Ovary (tissue), 9 donors: ENCODE results near the gene SUGT1. TPM values are rescaled to one million over a fixed set of nuclear protein-coding genes. Genes with fewer than 3 reads are reported as not detected.

Source experiments
- DNase-seq, 5 donors: peaks; one replicate each; pipeline ENCODE4 v3.0.0-alpha.2; 2019 to 2020
- H3K27ac ChIP-seq, 2 donors: fragments of 200-600 bp; one replicate each; pipeline versions ENCODE4 v1.5.1 to v1.8.0; 2019 to 2022
- H3K27me3 ChIP-seq: fragments of 200-600 bp; one replicate; pipeline ENCODE4 v1.8.0; 2022
- H3K36me3 ChIP-seq: fragments of 200-600 bp; sonication (generic); one replicate; pipeline ENCODE4 v1.5.1; 2019
- H3K4me1 ChIP-seq: one replicate; pipeline ENCODE4 v1.8.1; 2013; ENCODE audit warnings: mild to moderate bottlenecking, moderate library complexity; ENCODE audit not compliant: insufficient read depth
- H3K4me3 ChIP-seq: fragments of 200-600 bp; sonication (generic); one replicate; pipeline ENCODE4 v1.5.1; 2017
- H3K9me3 ChIP-seq, 2 donors: fragments of 200-600 bp in 1 of 2; sonication (generic) in 1 of 2; one replicate each; pipeline versions ENCODE4 v1.5.1 to v1.8.1; 2013 to 2019; ENCODE audit warnings: mild to moderate bottlenecking in 1 of 2, moderate library complexity in 1 of 2
- EP300 ChIP-seq: sonication (generic); formaldehyde crosslinking; IDR thresholded peaks from one replicate; pipeline ENCODE4 v1.6.1; 2017; ENCODE audit warnings: antibody characterized with exemption
- POLR2A ChIP-seq: fragments of 450-650 bp; IDR thresholded peaks from one replicate; pipeline ENCODE4 v1.6.1; 2017; ENCODE audit warnings: antibody characterized with exemption, mild to moderate bottlenecking, moderate library complexity
- WGBS, 3 donors: extraction: QIAGEN DNeasy Blood & Tissue Kit in 1 of 3; methylation state at CpG; one replicate each; pipeline versions ENCODE4 v1.1.5 to v1.1.7; 2013 to 2017; 5-methylcytosine and 5-hydroxymethylcytosine counted together
- intact Hi-C, 4 donors: fragments of 100-400 bp; cut with DNase I; formaldehyde crosslinking; loops; one replicate each; pipeline versions ENCODE4 v1.11.0 to v1.15.1; 2022 to 2023
- polyA plus RNA-seq, 2 donors: library from polyadenylated mRNA; stranded (reverse); fragments of 200-250 nt in 1 of 2; fragments of 350-450 nt in 1 of 2; fragmentation: Illumina TruSeq in 1 of 2; extraction: RNeasy Lipid Tissue Mini Kit (QIAGEN cat#74804) in 1 of 2; gene quantifications; one replicate each; pipeline ENCODE4 v1.2.3, GENCODE V29; 2013 to 2014
- total RNA-seq, 7 donors: library from RNA; depleted of rRNA in 2 of 7; stranded (reverse); fragments of >200 nt in 2 of 7; fragmentation: NEBNext Ultra II Directional in 3 of 7; extraction: Animal tissue kit (Norgen Biotek cat#: 25700) in 3 of 7; gene quantifications; one replicate each; pipeline versions ENCODE4 v1.1.0 to v1.2.4, GENCODE V29; 2016 to 2023
- TF ChIP-seq, protein P1 (sequence below), 3 donors: fragments of 450-650 bp in 2 of 3; fragments of 200-600 bp in 1 of 3; IDR thresholded peaks; one replicate each; pipeline versions ENCODE4 v1.5.1 to v1.8.0; 2016 to 2022; ENCODE audit warnings: antibody characterized with exemption in 3 of 3, mild to moderate bottlenecking in 1 of 3
- donor health status: DM: no; HTN: no; CAD: no; lungs with moderate emphysema.
- donor health status: DM: no; HTN: no; CAD: no.
- donor health status: Bipolar disorder and iron deficiency.
- donor health status: DM: yes; HTN: yes; CAD: no.
- donor health status: DM: no; HTN: no; CAD: no.
- donor health status: DM: yes; HTN: yes; CAD: no.

SUGT1 gene
- total and polyA plus RNA-seq, 9 donors: 20.0 to 50.7 (median 44.8) TPM

DNA sequence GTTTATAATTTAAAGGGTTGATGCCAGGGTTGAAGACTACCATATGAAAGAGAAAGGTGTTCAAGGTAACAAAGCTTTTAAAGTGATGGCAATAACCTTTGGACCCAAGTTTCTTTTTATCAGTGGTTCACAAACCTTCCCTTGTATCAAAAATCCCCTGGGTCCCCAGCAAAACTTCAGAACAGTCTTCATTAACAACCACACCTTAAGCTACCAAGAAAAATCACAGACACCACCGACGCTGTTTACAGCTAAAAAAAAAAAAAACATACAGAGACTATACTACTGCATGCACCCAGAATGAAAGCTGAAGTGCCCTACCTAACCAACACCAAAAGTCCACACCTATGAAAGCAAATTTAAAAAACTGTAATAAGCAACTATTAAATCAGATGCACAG lies 73.6 kb downstream of the SUGT1 start:
- Histone ChIP-seq H3K27me3 (no peaks in the 10 kb centered on the region), H3K36me3 (no peaks in the 10 kb centered on the region), H3K4me3 (no peak overlapping the region), H3K9me3 (no peaks in the 10 kb centered on the region), H3K4me1 (no peaks in the 10 kb centered on the region), H3K27ac (no peak overlapping the region)
- 79 to 93% (median 89%) methylated on average over 2 of the region's 2 CpGs for WGBS, 3 donors
- no peak for DNase-seq
- intact Hi-C loops: no loop called here
- TF ChIP-seq POLR2A: no peak
- TF ChIP-seq EP300: no peak
- TF ChIP-seq, protein P1, sequence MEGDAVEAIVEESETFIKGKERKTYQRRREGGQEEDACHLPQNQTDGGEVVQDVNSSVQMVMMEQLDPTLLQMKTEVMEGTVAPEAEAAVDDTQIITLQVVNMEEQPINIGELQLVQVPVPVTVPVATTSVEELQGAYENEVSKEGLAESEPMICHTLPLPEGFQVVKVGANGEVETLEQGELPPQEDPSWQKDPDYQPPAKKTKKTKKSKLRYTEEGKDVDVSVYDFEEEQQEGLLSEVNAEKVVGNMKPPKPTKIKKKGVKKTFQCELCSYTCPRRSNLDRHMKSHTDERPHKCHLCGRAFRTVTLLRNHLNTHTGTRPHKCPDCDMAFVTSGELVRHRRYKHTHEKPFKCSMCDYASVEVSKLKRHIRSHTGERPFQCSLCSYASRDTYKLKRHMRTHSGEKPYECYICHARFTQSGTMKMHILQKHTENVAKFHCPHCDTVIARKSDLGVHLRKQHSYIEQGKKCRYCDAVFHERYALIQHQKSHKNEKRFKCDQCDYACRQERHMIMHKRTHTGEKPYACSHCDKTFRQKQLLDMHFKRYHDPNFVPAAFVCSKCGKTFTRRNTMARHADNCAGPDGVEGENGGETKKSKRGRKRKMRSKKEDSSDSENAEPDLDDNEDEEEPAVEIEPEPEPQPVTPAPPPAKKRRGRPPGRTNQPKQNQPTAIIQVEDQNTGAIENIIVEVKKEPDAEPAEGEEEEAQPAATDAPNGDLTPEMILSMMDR (IDR thresholded peaks at IDR 0.05): no peak

DNA sequence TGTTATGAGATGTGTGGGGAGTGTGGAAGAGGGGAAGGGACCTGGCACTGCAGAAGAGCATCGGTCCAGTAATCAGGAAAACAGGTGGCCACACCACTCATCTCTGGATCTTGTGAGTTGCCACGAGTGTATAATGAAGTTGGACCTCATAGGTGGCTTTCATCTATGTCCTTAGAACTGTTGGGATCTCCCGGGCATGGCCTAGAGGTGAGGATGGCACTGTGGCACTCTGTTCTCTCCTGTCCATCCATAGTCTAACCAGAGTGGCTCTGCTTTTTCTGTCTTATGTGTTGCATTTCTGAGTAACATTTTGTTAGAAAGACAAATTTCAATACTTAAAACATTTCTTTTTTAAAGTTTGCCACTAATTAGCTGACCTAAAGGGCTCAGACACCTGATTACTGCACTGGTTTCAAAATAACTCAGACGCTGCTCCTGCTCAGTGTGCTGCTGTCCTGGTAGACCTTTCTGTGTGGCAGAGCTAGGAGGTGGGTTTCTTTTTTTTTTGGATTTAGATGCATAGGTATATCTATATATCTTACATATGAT lies 81.5 kb downstream of the SUGT1 start:
- WGBS, 3 donors: 69 to 79% (median 69%) methylated on average over 4 of the region's 4 CpGs
- intact Hi-C loops: no loop called here

DNA sequence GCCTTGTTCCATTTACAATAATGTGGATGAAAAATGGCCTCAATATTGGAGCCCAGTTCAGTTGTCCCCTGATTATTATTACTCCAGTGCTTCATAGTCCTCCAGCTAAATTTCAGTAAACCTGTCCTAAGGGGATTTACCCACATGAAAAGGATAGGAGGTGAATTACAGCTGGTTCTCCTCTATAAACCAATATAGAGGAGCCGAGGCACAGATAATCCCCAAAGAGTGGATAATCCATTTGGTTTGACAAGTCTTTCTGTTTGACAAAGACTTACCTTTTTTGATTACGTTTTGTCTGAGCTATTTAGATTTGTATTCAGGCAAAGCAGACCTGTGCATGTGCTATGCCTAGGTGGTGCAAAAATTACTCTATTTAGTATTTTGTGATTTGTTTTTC lies 84.3 kb downstream of the SUGT1 start:
- Histone ChIP-seq H3K4me1 (no peaks in the 10 kb centered on the region), H3K27me3 (no peaks in the 10 kb centered on the region), H3K36me3 (no peaks in the 10 kb centered on the region), H3K27ac (no peak overlapping the region), H3K9me3 (no peaks in the 10 kb centered on the region), H3K4me3 (no peak overlapping the region)
- WGBS, 3 donors: 81 to 94% (median 86%) methylated on average over 2 of the region's 2 CpGs
- TF ChIP-seq POLR2A: no peak
- intact Hi-C loops: no loop called here
- DNase-seq: no peak

More for the DNA sequence above, 81.5 kb downstream of the SUGT1 start:
- Histone ChIP-seq H3K4me1 (no peaks in the 10 kb centered on the region), H3K36me3 (no peaks in the 10 kb centered on the region), H3K27me3 (no peaks in the 10 kb centered on the region), H3K9me3 (no peaks in the 10 kb centered on the region), H3K4me3 (no peak overlapping the region), H3K27ac (no peak overlapping the region)
- no peak for TF ChIP-seq POLR2A
- no peak for TF ChIP-seq EP300
- TF ChIP-seq, protein P1 (IDR thresholded peaks at IDR 0.05): no peak
- DNase-seq: no peak

DNA sequence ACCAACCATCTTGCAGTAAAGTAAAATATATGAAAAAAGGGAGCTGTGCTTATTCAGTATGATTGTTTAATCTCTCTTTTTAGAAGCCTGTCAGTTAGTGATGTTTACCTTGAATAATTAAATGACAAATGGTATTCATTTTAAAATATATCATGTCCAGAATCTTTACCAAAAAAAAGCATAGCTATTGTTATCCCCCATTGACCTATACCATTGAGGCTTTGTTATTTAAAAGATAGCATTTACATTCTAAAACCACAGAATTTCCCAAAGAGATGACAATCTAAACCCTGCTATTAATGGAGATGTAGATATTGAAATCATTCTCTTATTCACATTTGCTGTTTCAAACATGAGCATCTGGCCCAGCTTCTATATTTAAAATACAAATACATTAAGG lies 84.8 kb downstream of the SUGT1 start:
- Histone ChIP-seq H3K27ac (no peak overlapping the region), H3K4me1 (no peaks in the 10 kb centered on the region), H3K9me3 (no peaks in the 10 kb centered on the region), H3K36me3 (no peaks in the 10 kb centered on the region), H3K27me3 (no peaks in the 10 kb centered on the region), H3K4me3 (no peak overlapping the region)
- intact Hi-C loops: no loop called here
- TF ChIP-seq, protein P1 (IDR thresholded peaks at IDR 0.05): no peak
- TF ChIP-seq EP300 (no peak), POLR2A (no peak)
- DNase-seq: no peak

DNA sequence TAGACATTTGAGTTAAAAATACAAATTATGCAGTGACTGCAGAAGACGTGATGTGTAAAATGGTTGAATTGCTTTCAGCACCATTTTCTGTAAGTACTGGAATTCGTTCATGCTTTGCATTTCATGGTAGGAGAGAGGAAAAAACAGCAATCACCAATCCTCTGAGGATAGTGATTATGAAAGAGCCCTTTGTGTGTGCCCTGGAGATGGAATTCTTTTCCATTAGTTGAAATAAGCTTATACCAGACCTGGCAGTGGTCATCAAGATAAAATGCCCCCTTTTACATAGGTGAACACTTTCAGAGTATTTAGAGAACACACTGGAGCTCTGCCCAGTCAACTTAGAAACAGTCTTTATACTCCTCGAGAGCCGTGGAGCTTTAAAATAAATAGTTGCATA lies 85.3 kb downstream of the SUGT1 start:
- Histone ChIP-seq H3K4me3 (no peak overlapping the region), H3K36me3 (no peaks in the 10 kb centered on the region), H3K9me3 (no peaks in the 10 kb centered on the region), H3K4me1 (no peaks in the 10 kb centered on the region), H3K27ac (no peak overlapping the region), H3K27me3 (no peaks in the 10 kb centered on the region)
- TF ChIP-seq POLR2A (no peak), EP300 (no peak)
- TF ChIP-seq, protein P1 (IDR thresholded peaks at IDR 0.05): no peak
- no peak for DNase-seq
- intact Hi-C loops: no loop called here
- WGBS, 3 donors: 70 to 80% (median 76%) methylated on average over 4 of the region's 4 CpGs
